Neural progenitor cell (in vitro differentiated cells): ENCODE results near the gene NOTUM. TPM values are rescaled to one million over a fixed set of nuclear protein-coding genes. Genes with fewer than 3 reads are reported as not detected.
A peak's percentile ranks its signal among the peaks of the same experiment; 100 is the strongest.

Source experiments
- DNase-seq: peaks from one replicate; pipeline ENCODE4 v3.0.0-alpha.2; 2016; ENCODE audit warnings: low spot score
- H2AFZ ChIP-seq: fragments of 200-600 bp; sonication (generic); replicated peaks from 2 replicates; pipeline ENCODE4 v1.6.1; 2016; ENCODE audit warnings: antibody characterized with exemption
- H3F3A ChIP-seq: fragments of 200-600 bp; sonication (generic); 2 replicates; pipeline ENCODE4 v1.6.1; 2016; ENCODE audit warnings: antibody characterized with exemption, low read depth
- H3K27ac ChIP-seq: fragments of 200-600 bp; sonication (generic); 2 replicates; pipeline ENCODE4 v1.5.1; 2016; ENCODE audit warnings: mild to moderate bottlenecking
- H3K27me3 ChIP-seq: fragments of 200-600 bp; sonication (generic); 2 replicates; pipeline ENCODE4 v1.6.1; 2016; ENCODE audit warnings: mild to moderate bottlenecking, moderate library complexity
- H3K36me3 ChIP-seq: fragments of 200-600 bp; sonication (generic); 2 replicates; pipeline ENCODE4 v1.5.1; 2016
- H3K4me1 ChIP-seq: fragments of 200-600 bp; sonication (generic); 2 replicates; pipeline ENCODE4 v1.6.1; 2016; ENCODE audit warnings: mixed run types
- H3K4me2 ChIP-seq: fragments of 200-600 bp; sonication (generic); 2 replicates; pipeline ENCODE4 v1.6.1; 2016
- H3K4me3 ChIP-seq: fragments of 200-600 bp; sonication (generic); 2 replicates; pipeline ENCODE4 v1.5.1; 2016
- H3K79me2 ChIP-seq: fragments of 200-600 bp; sonication (generic); 2 replicates; pipeline ENCODE4 v1.6.1; 2016; ENCODE audit warnings: low read depth
- H3K9ac ChIP-seq: fragments of 200-600 bp; sonication (generic); 2 replicates; pipeline ENCODE4 v1.6.1; 2016
- H3K9me3 ChIP-seq: fragments of 200-600 bp; sonication (generic); 2 replicates; pipeline ENCODE4 v1.5.1; 2016; ENCODE audit warnings: low read depth
- H4K20me1 ChIP-seq: fragments of 200-600 bp; sonication (generic); 2 replicates; pipeline ENCODE4 v1.6.1; 2016; ENCODE audit warnings: low read depth
- H3K27ac Mint-ChIP-seq: 3 replicates; pipeline ENCODE4 v1.8.0; 2021; ENCODE audit warnings: mixed read lengths
- H3K27me3 Mint-ChIP-seq: 2 replicates; pipeline ENCODE4 v1.8.0; 2022; ENCODE audit warnings: low read depth, mild to moderate bottlenecking, inconsistent platforms, moderate library complexity, mixed read lengths; ENCODE audit not compliant: insufficient read depth
- H3K36me3 Mint-ChIP-seq: 3 replicates; pipeline ENCODE4 v1.8.0; 2021; ENCODE audit warnings: mixed read lengths
- H3K4me1 Mint-ChIP-seq: 3 replicates; pipeline ENCODE4 v1.8.0; 2021; ENCODE audit warnings: mixed read lengths
- H3K4me3 Mint-ChIP-seq: 3 replicates; pipeline ENCODE4 v1.8.0; 2021; ENCODE audit warnings: mild to moderate bottlenecking, moderate library complexity, mixed read lengths
- H3K9me3 Mint-ChIP-seq: 3 replicates; pipeline ENCODE4 v1.8.0; 2020; ENCODE audit warnings: mixed read lengths
- EZH2 ChIP-seq: fragments of 200-600 bp; sonication (generic); IDR thresholded peaks from 2 replicates; pipeline ENCODE4 v1.6.1; 2017; ENCODE audit warnings: antibody characterized with exemption, mild to moderate bottlenecking, moderate library complexity
- EZH2phosphoT487 ChIP-seq: fragments of 200-600 bp; sonication (generic); IDR thresholded peaks from 2 replicates; pipeline ENCODE4 v1.6.1; 2017; ENCODE audit warnings: antibody characterized with exemption
- total RNA-seq: library from RNA; depleted of rRNA; stranded (reverse); fragments of >200 nt; gene quantifications from 2 replicates; pipeline ENCODE4 v1.2.3, GENCODE V29; 2015; ENCODE audit warnings: low replicate concordance
- TF ChIP-seq, protein P1 (sequence below): fragments of 200-600 bp; sonication (generic); IDR thresholded peaks from 2 replicates; pipeline ENCODE4 v1.5.1; 2017; ENCODE audit warnings: antibody characterized with exemption, mild to moderate bottlenecking

Gene NOTUM
- total RNA-seq, 1 donor from 2014 or later: not detected

GRCh38 chr17:81980707-81981343, 19.8 kb upstream of the NOTUM start:
- H3K27me3 ChIP-seq: peaks cover 13% of the 10 kb centered on the region
- Mint-ChIP-seq H3K27ac (no peak overlapping the region), H3K36me3 (peaks cover 13% of the 10 kb centered on the region), H3K4me1 (peaks cover 19% of the 10 kb centered on the region), H3K27me3 (peaks cover 7% of the 10 kb centered on the region), H3K9me3 (peaks cover 4% of the 10 kb centered on the region), H3K4me3 (no peak overlapping the region)
- no peak overlapping the region for H3K4me2 ChIP-seq
- no peaks in the 10 kb centered on the region for H3K9me3 ChIP-seq
- H3K36me3 ChIP-seq: no peaks in the 10 kb centered on the region
- H3K4me1 ChIP-seq: peaks cover 3% of the 10 kb centered on the region
- no peak overlapping the region for H3K27ac ChIP-seq
- no peaks in the 10 kb centered on the region for H4K20me1 ChIP-seq
- H3K4me3 ChIP-seq: no peak overlapping the region
- H2AFZ ChIP-seq: no peak overlapping the region
- H3K79me2 ChIP-seq: peaks cover 13% of the 10 kb centered on the region
- no peak for DNase-seq
- H3F3A ChIP-seq: peaks cover 4% of the 10 kb centered on the region
- H3K9ac ChIP-seq: no peak overlapping the region
- TF ChIP-seq EZH2: no peak
- no peak for TF ChIP-seq EZH2phosphoT487
- TF ChIP-seq, protein P1, sequence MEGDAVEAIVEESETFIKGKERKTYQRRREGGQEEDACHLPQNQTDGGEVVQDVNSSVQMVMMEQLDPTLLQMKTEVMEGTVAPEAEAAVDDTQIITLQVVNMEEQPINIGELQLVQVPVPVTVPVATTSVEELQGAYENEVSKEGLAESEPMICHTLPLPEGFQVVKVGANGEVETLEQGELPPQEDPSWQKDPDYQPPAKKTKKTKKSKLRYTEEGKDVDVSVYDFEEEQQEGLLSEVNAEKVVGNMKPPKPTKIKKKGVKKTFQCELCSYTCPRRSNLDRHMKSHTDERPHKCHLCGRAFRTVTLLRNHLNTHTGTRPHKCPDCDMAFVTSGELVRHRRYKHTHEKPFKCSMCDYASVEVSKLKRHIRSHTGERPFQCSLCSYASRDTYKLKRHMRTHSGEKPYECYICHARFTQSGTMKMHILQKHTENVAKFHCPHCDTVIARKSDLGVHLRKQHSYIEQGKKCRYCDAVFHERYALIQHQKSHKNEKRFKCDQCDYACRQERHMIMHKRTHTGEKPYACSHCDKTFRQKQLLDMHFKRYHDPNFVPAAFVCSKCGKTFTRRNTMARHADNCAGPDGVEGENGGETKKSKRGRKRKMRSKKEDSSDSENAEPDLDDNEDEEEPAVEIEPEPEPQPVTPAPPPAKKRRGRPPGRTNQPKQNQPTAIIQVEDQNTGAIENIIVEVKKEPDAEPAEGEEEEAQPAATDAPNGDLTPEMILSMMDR: no peak

GRCh38 chr17:81980122-81980521, 19.1 kb upstream of the NOTUM start:
- Mint-ChIP-seq H3K27me3 (peaks cover 10% of the 10 kb centered on the region), H3K27ac (no peak overlapping the region), H3K4me3 (peak overlapping the region; percentile 68), H3K9me3 (peaks cover 5% of the 10 kb centered on the region), H3K36me3 (peaks cover 12% of the 10 kb centered on the region), H3K4me1 (peaks cover 19% of the 10 kb centered on the region)
- no peaks in the 10 kb centered on the region for H3K36me3 ChIP-seq
- no peak overlapping the region for H3K4me3 ChIP-seq
- peaks cover 4% of the 10 kb centered on the region for H3F3A ChIP-seq
- no peaks in the 10 kb centered on the region for H4K20me1 ChIP-seq
- H3K79me2 ChIP-seq: peaks cover 13% of the 10 kb centered on the region
- H3K9ac ChIP-seq: no peak overlapping the region
- H3K9me3 ChIP-seq: no peaks in the 10 kb centered on the region
- H3K27ac ChIP-seq: no peak overlapping the region
- DNase-seq: no peak
- no peak for TF ChIP-seq EZH2phosphoT487
- H3K27me3 ChIP-seq: peaks cover 20% of the 10 kb centered on the region
- H3K4me2 ChIP-seq: no peak overlapping the region
- H3K4me1 ChIP-seq: peaks cover 3% of the 10 kb centered on the region
- no peak overlapping the region for H2AFZ ChIP-seq

DNA sequence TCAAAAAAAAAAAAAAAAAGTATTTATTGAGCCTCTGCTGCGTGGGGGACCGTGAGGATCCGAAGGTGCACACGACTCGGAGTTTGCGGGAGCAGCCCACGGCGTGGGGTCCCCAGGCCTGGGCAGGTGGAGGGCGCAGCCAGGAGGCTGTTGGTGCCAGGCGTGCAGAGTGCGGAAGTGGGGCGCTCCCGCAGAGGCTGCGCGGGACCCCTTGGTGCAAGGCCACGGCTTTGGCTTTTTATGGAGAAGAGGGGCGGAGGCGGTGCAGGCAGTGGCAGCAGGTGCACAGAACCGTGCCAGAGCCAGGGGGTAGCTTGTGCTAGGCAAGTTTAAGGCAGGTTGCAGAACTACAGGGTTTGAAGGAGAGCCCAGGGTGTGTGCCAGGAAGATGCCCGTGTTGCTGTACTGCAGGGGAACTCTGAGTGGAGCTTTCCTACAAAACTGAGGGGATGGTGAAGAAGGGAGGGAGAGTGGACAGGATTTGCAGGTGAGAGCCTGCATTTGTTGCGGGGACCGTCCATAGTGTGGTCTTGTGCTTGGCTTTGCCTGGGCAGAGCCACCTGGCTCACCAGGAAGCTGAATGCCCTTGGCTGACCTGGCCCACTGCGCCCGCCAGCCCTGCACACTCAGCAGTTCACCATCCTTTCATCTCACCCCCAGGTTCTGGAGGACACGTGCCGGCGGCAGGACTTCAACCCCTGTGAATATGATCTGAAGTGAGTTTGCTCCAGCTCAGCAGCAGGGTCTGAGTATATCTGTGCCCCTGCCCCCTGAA, 17.7 kb upstream of the NOTUM start:
- H3K9me3 Mint-ChIP-seq: peaks cover 13% of the 10 kb centered on the region
- no peak overlapping the region for H3K27ac ChIP-seq
- no peak for DNase-seq
- H3K36me3 Mint-ChIP-seq: peaks cover 10% of the 10 kb centered on the region
- peaks cover 17% of the 10 kb centered on the region for H3K4me1 Mint-ChIP-seq
- H2AFZ ChIP-seq: no peak overlapping the region
- H3K9ac ChIP-seq: no peak overlapping the region
- TF ChIP-seq EZH2phosphoT487: no peak
- H3K4me3 ChIP-seq: peak overlapping the region; percentile 96
- H3K4me2 ChIP-seq: peak overlapping the region; percentile 77
- H3K4me1 ChIP-seq: peaks cover 3% of the 10 kb centered on the region
- H3K79me2 ChIP-seq: peaks cover 13% of the 10 kb centered on the region
- H4K20me1 ChIP-seq: no peaks in the 10 kb centered on the region
- peaks cover 32% of the 10 kb centered on the region for H3K27me3 ChIP-seq
- peaks cover 11% of the 10 kb centered on the region for H3K27me3 Mint-ChIP-seq
- no peaks in the 10 kb centered on the region for H3K36me3 ChIP-seq
- peak overlapping the region; percentile 85 for H3K4me3 Mint-ChIP-seq
- H3K27ac Mint-ChIP-seq: no peak overlapping the region
- peaks cover 4% of the 10 kb centered on the region for H3F3A ChIP-seq
- H3K9me3 ChIP-seq: peaks cover under 1% of the 10 kb centered on the region

GRCh38 chr17:81977211-81977808, 16.3 kb upstream of the NOTUM start, which contains the start of gene ASPSCR1:
Gene ASPSCR1 (plus strand): TSS chr17:81977629. CDS start chr17:81977647, 18 bp downstream.
- Mint-ChIP-seq H3K4me1 (peaks cover 17% of the 10 kb centered on the region), H3K27ac (peak within 1 kb of the TSS; percentile 83), H3K9me3 (peaks cover 18% of the 10 kb centered on the region), H3K36me3 (peaks cover 10% of the 10 kb centered on the region), H3K27me3 (peaks cover 16% of the 10 kb centered on the region), H3K4me3 (peak within 1 kb of the TSS; percentile 95)
- Histone ChIP-seq H2AFZ (peak within 1 kb of the TSS; percentile 57), H3K27ac (peak within 1 kb of the TSS; percentile 74), H3K36me3 (no peaks in the 10 kb centered on the region), H4K20me1 (no peaks in the 10 kb centered on the region), H3K9me3 (peaks cover 3% of the 10 kb centered on the region), H3K9ac (peak within 1 kb of the TSS; percentile 77), H3F3A (peaks cover 4% of the 10 kb centered on the region), H3K4me2 (peak within 1 kb of the TSS; percentile 77), H3K4me1 (peaks cover 3% of the 10 kb centered on the region), H3K4me3 (peak within 1 kb of the TSS; percentile 96), H3K27me3 (peaks cover 32% of the 10 kb centered on the region), H3K79me2 (peaks cover 13% of the 10 kb centered on the region)
- TF ChIP-seq, protein P1: no peak
- TF ChIP-seq EZH2phosphoT487 (no peak), EZH2 (no peak)
- peak; percentile 96 for DNase-seq
